Left lung (tissue), 10 donors: ENCODE measurements around the gene DCC. TPM values are rescaled to one million over a fixed set of nuclear protein-coding genes. Genes with fewer than 3 reads are reported as not detected.

Experiments
- ATAC-seq: fragments of 200-7000 bp; cut with Tn5 transposase; one replicate; pipeline ENCODE4 v1.9.1; 2020; ENCODE audit warnings: moderate library complexity
- DNase-seq, 4 donors: peaks; one replicate each; pipeline ENCODE4 v3.0.0-alpha.2; 2013 to 2020
- H3K27ac ChIP-seq, 2 donors: fragments of 200-600 bp; sonication (generic) in 1 of 2; one replicate each; pipeline versions ENCODE4 v1.5.0 to v1.8.0; 2020 to 2021
- H3K27me3 ChIP-seq, 2 donors: fragments of 200-600 bp; sonication (generic) in 1 of 2; one replicate each; pipeline versions ENCODE4 v1.5.0 to v1.8.0; 2020 to 2021
- H3K36me3 ChIP-seq, 2 donors: fragments of 200-600 bp; sonication (generic) in 1 of 2; one replicate each; pipeline versions ENCODE4 v1.5.0 to v1.8.0; 2020 to 2021
- H3K4me1 ChIP-seq, 2 donors: fragments of 200-600 bp; one replicate each; pipeline ENCODE4 v1.8.0; 2021
- H3K4me3 ChIP-seq, 2 donors: fragments of 200-600 bp; sonication (generic) in 1 of 2; one replicate each; pipeline versions ENCODE4 v1.5.0 to v1.8.0; 2020 to 2021; ENCODE audit warnings: mild to moderate bottlenecking in 1 of 2
- H3K9me3 ChIP-seq, 2 donors: fragments of 200-600 bp; sonication (generic) in 1 of 2; one replicate each; pipeline versions ENCODE4 v1.5.0 to v1.8.0; 2020 to 2021
- CTCF ChIP-seq, 2 donors: fragments of 200-600 bp; sonication (generic) in 1 of 2; IDR thresholded peaks; one replicate each; pipeline versions ENCODE4 v1.5.0 to v1.8.0; 2021; ENCODE audit warnings: antibody characterized with exemption in 2 of 2
- intact Hi-C, 2 donors: fragments of 100-400 bp; cut with DNase I; formaldehyde crosslinking; loops; one replicate each; pipeline versions ENCODE4 v1.11.2 to v1.14.2; 2022
- polyA plus RNA-seq, 6 donors: library from polyadenylated mRNA; unstranded; fragments of 120-200 nt; gene quantifications; one replicate each; pipeline ENCODE4 v1.2.1, GENCODE V29; 2013; ENCODE audit not compliant: insufficient read length in 6 of 6
- total RNA-seq, 2 donors: library from RNA; stranded (reverse); fragmentation: NEBNext Ultra II Directional; extraction: Animal tissue kit (Norgen Biotek cat#: 25700); gene quantifications; one replicate each; pipeline ENCODE4 v1.2.1, GENCODE V29; 2021
- donor health status: DM: no; HTN: yes; CAD: no.
- donor health status: DM: no; HTN: no; CAD: no.

Gene DCC
- total and polyA plus RNA-seq, 8 donors: 0.61 to 3.5 (median 2.1) TPM

- Histone ChIP-seq H3K27me3 (no peaks in the 10 kb centered on the region), H3K36me3 (no peaks in the 10 kb centered on the region), H3K27ac (no peak overlapping the region), H3K4me3 (no peak overlapping the region), H3K4me1 (no peaks in the 10 kb centered on the region), H3K9me3 (no peaks in the 10 kb centered on the region)
- intact Hi-C loops: no loop called here
- no peak for ATAC-seq
- TF ChIP-seq CTCF (IDR thresholded peaks at IDR 0.05): no peak
- DNase-seq: no peak
These were observed 700.3 kb downstream of the DCC start for GRCh38 chr18:53040286-53040685.

GRCh38 chr18:53056064-53056463, 716.1 kb downstream of the DCC start:
- Histone ChIP-seq H3K9me3 (no peaks in the 10 kb centered on the region), H3K27ac (no peak overlapping the region), H3K27me3 (no peaks in the 10 kb centered on the region), H3K4me1 (no peaks in the 10 kb centered on the region), H3K36me3 (no peaks in the 10 kb centered on the region), H3K4me3 (no peak overlapping the region)
- DNase-seq (no peak), ATAC-seq (no peak)
- TF ChIP-seq CTCF (IDR thresholded peaks at IDR 0.05): no peak
- intact Hi-C loops: no loop called here

GRCh38 chr18:53070788-53071187, 730.8 kb downstream of the DCC start:
- H3K27me3 ChIP-seq: no peaks in the 10 kb centered on the region
- DNase-seq: no peak
- H3K4me1 ChIP-seq: no peaks in the 10 kb centered on the region
- H3K4me3 ChIP-seq: no peak overlapping the region
- H3K9me3 ChIP-seq: no peaks in the 10 kb centered on the region
- intact Hi-C loops: no loop called here
- ATAC-seq: no peak
- no peak for TF ChIP-seq CTCF (IDR thresholded peaks at IDR 0.05)
- H3K36me3 ChIP-seq: no peaks in the 10 kb centered on the region
- H3K27ac ChIP-seq: no peak overlapping the region

- Histone ChIP-seq H3K36me3 (no peaks in the 10 kb centered on the region), H3K4me1 (no peaks in the 10 kb centered on the region), H3K27me3 (no peaks in the 10 kb centered on the region), H3K27ac (no peak overlapping the region), H3K4me3 (no peak overlapping the region), H3K9me3 (no peaks in the 10 kb centered on the region)
- no peak for TF ChIP-seq CTCF (IDR thresholded peaks at IDR 0.05)
- intact Hi-C loops: no loop called here
- DNase-seq (no peak), ATAC-seq (no peak)
These were observed 740.7 kb downstream of the DCC start for GRCh38 chr18:53080687-53081086.

GRCh38 chr18:53093636-53094035, 753.6 kb downstream of the DCC start:
- Histone ChIP-seq H3K27ac (no peak overlapping the region), H3K36me3 (no peaks in the 10 kb centered on the region), H3K4me3 (no peak overlapping the region), H3K9me3 (peaks cover 0 to 7% of the 10 kb centered on the region in 2 donors), H3K4me1 (no peaks in the 10 kb centered on the region), H3K27me3 (no peaks in the 10 kb centered on the region)
- intact Hi-C loops: no loop called here
- DNase-seq (no peak), ATAC-seq (no peak)
- no peak for TF ChIP-seq CTCF (IDR thresholded peaks at IDR 0.05)
